Dedifferentiated amniotic fluid mesenchymal stem cell (primary cell): ENCODE measurements around the gene PDE1A.
"Not testable (repeated sequence)": the region's sequence is repeated elsewhere in the genome, so short reads cannot be mapped to it uniquely, and the experiment has no call there.

ENCODE experiments used
- DNase-seq: peaks from one replicate; pipeline ENCODE4 v3.0.0-alpha.2; 2016; ENCODE audit errors: extremely low spot score

The PDE1A gene

DNA sequence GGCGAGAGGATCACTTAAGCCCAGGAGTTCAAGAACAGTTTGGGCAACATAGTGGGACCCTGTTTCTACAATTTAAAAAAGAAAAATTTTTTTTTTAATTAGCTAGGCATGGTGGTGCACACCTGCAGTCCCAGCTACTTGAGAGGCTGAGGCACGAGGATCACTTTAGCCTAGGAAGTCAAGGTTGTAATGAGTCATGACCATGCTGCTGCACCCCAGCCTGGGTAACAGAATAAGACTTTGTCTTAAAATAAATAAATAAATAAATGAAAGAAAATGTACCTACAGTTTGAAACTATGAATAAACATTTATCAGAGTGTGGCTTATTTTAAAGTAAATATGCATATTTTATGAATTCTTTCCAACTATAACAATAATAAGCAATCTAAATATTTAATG is 16.7 kb downstream of the PDE1A start:
- DNase-seq = no peak

DNA sequence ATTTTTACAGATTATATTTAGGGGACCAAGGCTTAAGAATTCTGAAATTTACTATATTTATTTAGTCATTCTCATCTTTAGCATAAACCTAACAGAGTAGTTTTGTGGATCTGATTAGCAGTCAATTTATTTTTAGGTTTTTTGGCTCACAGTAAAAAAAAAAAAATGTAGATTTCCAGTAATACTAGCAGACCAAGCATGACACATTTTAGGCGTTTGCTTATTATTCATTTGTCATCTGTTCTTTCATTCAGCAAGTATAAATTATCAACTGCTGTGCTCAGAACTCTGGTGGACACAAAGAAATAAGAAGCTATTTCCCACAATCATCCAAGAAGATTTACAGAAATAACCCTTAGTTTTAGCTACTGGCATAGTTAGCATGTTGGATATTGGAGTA is 20.6 kb downstream of the PDE1A start:
- DNase-seq = no peak

DNA sequence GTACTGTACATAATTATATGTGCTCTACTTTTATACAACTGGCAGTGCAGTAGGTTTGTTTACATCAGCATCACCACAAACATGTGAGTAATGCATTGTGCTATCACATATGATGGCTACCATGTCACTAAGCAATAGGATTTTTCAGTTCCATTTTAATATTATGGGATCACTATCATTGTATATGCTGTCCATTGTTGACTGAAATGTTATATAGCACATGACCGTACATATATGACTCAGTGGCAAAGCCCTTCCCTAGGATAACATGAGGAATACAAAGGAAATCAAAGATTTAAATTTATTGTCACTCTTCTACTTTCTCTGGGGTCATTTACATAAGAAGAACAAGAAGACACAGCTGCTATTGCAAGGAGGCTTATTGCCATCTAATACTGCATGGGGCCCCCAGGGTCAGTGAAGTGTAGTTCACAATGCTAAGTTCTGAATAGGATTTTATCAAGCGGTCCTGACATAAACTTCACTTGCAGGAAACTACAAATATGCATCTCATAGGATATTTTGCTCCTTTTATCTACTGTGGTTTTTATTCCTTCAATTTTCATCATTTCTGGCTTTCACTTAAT is 21.8 kb downstream of the PDE1A start:
- DNase-seq = no peak

DNA sequence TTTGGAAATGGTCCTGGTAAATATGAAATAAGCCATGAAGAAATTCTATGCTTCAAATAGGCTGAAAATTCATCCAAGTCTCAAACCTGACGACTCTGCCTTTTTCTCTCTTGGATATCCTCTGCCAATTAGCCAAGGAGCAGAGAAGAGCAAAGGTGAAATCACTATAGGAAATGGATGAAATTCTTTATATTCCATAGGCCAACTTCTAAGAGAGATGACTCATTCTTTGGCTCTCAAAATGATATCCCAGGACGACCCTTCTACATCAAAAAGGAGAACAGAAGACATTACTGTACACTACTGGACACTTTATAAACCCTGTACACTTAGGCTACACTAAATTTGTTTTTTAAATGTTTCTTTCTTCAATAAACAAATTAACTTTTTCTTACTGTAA is 22.7 kb downstream of the PDE1A start:
- DNase-seq = no peak

DNA sequence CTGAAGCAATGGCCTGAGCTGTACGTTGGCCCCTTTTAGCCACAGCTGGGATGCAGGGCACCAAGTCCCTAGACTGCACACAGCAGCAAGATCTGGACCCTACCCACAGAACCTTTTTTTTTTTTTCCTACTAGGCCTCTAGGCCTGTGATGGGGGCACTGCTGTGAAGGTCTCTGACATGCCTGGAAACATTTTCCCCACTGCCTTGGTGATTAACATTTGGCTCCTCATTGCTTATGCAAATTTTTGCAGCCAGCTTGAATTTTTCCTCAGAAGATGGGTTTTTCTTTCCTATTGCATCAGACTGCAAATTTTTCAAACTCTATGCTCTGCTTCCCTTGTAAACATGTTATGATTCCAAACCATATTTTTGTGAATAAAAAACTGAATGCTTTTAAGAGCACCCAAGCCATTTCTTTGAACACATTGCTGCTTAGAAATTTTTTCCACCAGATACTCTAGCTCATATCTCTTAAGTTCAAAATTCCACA is 33.5 kb downstream of the PDE1A start:
- peak; percentile 56 for DNase-seq

DNA sequence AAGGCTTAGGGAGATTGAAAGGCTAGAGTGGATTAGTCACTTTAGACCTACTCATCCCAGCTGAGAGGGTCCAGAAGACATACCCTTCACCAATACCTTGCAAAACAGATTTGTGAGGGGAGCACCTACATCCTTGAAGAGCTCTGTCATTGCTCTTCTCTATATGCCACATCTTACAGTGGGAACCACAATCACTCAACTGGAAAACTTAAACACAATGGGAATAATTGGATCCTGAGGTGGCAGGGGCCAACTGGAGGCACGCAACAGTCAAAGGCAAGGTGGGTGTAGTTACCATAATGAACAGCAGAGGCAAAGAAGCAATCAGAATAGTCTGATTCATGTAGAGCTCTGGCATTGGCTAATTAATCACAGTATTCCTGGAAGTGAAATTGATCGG is 35.4 kb downstream of the PDE1A start:
- DNase-seq = no peak

DNA sequence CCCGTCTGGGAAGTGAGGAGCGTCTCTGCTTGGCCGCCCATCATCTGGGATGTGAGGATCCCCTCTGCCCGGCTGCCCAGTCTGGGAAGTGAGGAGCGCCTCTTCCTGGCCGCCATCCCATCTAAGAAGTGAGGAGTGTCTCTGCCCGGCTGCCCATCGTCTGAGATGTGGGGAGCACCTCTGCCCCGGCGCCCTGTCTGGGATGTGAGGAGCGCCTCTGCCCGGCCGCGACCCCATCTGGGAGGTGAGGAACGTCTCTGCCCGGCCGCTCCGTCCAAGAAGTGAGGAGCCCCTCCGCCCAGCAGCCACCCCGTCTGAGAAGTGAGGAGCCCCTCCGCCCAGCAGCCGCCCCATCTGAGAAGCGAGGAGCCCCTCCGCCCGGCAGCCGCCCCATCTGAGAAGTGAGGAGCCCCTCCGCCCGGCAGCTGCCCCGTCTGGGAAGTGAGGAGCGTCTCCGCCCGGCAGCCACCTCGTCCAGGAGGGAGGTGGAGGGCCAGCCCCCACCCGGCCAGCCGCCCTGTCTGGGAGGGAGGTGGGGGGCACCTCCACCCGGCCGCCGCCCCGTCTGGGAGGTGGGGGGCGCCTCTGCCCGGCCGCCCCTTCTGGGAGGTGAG is 40.5 kb downstream of the PDE1A start:
- DNase-seq = not testable (repeated sequence)

DNA sequence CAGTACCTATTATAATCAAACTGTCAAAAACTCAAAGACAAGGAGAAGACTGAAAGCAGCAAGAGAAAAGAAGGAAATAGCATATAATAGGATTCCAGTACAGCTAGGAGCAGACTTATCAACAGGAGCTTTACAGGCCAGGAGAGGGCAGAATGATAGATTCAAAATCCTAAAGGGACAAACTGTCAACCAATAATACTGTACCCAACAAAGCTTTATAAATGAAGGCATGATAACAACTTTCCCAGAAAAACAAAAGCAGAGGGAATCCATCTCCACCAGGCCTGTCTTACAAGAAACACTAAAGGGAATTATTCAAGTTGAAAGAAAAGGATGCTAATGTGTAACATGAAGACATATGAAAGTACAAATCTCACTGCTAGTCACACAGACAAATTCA is 42.0 kb downstream of the PDE1A start:
- no peak for DNase-seq

DNA sequence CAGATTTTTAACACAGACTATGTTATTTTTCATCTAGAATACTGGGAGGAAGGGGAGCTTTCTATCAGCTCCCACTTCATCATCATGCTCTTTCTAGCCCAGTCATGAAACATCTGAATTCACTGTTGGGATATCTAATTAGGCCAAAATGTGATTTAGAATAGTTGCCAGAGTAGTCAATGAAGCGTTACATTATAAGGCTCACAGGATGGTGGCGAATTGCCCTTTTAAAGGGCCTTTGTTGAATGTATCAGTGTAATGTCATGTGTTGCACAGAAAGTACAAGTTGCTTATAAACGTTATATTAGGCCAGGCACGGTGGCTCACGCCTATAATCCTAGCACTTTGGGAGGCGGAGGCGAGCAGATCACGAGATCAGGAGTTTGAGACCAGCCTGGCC is 45.6 kb downstream of the PDE1A start:
- DNase-seq = no peak

DNA sequence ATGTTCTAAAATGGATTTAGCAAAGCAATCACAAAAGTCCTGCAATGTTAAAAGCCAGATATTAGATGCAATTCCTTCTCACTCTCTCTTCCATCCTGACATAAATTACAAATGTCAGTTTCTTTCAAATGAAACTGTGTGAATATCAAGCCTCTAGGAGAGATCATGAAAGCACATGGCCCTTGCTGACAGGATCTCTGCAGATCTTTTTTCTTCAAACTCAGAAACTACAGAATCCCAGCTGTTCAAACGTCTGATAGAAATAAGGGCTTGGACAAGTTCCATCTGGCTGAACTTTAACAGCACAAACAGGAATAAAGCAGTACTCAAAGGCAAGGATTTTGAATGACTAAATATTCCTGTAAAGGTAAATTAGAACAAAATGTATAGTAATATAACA is 47.6 kb downstream of the PDE1A start:
- DNase-seq = peak; percentile 52

DNA sequence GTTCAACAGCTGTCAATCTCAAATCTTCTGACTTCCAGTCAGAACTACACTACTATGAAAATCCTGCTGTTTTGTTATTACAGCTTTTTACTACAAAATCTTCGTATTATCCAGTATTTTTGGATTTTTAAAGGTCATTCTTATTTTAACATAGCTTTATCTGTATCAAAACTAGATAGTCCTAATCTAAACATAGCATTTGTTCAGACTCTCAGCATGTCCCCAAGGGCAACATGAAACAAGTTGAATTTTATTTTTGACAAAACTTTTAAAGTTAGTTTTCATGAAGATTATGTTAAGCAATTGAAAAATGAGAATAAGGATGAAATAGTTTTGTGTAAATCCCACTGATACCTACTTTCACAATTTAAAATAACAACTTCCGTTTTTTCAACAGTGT is 48.1 kb downstream of the PDE1A start:
- no peak for DNase-seq

DNA sequence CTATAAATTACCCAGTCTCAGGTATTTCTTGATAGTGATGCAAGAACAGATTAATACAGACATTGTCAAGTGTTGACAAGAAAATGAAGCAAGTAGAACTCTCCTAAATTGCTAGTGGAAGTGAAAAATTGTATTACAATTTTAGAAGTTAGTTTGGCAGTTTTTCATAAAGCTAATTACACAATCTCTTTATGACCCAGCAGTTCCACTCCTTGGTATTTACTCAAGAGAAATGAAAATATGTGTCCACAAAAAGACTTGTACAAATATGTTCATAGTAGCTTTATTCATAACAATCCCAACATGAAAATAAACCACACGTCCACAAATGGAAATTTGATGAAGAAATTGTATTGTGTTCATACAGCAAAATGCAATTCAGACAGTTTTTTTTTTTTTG is 49.4 kb downstream of the PDE1A start:
- no peak for DNase-seq

DNA sequence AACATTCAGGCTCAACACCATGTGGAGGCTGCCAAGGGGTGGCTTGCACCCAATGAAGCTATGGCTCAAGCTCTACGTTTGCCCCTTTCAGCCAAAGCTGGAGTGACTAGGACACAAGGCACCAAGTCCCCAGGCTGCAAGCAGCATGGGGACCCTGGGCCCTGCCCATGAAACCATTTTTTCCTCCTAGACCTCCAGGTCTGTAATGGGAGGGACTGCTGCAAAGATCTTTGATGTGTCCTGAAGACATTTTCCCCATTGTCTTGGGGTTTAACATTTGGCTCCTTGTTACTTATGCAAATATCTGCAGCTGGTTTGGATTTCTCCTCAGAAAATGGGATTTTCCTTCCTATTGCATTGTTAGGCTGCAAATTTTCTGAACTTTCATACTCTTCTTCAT is 51.0 kb downstream of the PDE1A start:
- no peak for DNase-seq

DNA sequence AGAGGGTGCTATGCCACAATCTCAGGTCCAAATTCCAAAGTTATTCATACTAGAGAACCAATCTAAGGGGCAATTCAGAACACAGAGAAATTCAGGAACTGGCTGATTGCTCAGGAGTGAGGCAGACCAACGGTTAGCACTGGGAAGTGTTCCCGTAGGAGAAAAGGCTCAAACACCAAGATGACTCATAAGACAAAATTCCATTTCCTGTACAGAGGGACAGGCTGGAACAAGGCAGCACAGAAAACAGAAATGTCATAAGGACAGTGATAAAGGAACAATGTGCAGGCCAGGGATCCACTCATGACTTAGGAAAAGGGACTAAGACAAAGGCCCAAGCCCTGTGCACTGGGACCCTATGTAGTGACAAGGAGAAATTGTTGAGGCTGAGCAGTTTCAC is 54.2 kb downstream of the PDE1A start:
- DNase-seq = peak; percentile 61

DNA sequence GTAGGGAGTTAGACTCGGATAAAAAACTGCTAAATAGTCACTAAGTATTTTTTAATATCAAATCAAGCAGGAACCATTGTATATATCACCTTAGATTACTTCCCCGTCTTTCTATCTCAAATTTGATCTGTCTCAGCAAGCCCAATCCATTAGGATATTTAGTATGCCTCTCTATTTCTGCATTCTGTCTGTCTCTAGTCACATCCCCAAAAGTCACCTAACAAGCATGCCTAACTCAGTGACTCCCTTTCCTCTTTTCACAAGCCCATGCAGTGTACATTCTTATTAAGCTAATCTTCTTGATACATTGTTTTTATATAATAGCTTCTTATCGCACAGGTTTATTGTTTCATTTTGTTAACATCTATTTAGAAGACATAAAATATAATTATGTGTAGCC is 57.8 kb downstream of the PDE1A start:
- no peak for DNase-seq

DNA sequence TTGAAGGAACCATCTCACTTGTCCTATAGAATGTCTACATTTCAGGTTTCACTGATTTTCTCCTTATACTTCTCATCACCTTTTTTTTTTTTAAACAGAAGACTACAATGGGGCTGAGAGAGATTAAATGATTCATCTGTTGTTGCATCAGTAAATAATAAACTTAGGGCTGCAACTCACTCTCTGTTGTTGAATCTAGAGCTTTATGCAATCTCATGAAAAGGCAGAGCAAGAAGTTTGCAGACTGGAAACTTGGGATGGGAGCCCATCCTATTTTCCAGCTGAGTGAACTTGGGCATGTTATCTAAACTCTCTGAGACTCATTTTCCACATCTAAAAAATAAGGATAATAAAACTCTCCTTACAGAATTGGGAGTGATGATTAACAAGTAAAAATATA is 58.4 kb downstream of the PDE1A start:
- DNase-seq = peak; percentile 44

DNA sequence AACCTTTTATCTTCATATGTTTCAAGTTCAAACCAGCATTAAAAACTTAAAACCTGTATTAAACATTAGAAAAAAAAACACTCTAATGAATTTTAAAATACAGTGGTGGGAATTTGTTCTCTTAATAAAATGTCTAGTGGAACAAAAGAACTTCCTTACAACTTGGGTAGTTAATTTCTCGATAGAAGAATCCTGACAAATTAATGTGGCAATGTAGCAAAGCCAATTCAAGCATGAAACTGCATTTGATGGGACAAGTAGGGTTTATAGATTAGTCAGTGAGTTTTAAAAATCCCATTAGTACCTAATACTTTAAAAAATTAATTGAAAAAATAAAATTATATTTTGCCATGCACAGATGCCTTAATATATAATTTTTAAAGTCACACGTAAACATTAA is 59.4 kb downstream of the PDE1A start:
- no peak for DNase-seq

DNA sequence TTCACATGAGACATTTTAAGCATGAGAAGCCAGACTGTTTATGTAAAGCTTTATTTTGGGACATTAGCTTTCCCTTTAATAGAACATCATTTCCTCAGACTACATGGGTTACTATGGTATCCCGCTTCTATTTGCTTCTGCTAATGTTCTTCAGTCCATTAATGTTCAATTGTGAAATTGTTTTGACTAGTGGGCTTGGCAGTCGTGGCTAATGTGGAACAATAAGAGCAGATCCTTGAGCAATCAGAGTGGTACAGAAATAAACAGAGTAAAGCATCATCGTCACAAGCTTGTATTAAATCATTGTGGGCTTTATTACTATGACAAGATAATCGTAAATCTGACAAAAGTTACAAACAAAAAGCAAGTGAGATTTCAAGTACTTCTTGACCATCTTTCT is 60.2 kb downstream of the PDE1A start:
- DNase-seq = no peak

DNA sequence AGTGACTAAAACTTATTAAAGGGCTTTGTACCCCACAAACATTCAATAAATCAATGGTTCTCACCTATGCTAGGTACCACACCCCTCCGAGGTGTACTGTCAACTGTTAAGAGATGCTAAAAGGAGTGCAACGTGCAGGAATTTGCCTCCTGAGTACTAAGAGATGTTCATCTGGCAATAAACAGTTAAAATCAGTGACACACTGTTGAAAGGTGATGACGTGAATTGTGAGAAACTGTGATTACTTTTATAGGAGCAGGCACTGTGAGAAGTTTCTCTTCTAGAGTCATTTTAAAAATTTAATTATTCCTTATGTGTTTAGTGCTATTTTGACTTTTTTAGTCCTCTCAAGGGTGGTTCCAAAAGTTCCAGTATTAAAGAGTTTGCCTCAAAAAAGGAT is 61.0 kb downstream of the PDE1A start:
- no peak for DNase-seq

DNA sequence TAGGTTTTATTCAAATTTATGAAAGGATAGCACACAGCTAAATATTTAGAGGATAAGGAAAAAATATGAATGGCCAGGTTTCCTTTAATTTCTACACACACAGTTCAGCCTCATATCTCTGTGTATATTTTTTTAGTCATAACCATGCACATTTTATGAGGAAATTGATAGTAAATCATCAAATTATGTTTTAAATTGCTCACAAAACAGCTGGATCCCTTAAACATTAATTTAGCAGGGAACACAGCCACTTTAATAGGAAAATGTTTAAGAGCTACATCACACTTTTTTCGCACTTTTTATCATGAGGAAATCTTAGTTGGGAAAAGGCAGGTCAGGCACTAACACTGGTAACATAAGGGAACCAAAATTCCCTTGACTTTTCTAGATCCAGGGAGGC is 65.4 kb downstream of the PDE1A start:
- DNase-seq = no peak

DNA sequence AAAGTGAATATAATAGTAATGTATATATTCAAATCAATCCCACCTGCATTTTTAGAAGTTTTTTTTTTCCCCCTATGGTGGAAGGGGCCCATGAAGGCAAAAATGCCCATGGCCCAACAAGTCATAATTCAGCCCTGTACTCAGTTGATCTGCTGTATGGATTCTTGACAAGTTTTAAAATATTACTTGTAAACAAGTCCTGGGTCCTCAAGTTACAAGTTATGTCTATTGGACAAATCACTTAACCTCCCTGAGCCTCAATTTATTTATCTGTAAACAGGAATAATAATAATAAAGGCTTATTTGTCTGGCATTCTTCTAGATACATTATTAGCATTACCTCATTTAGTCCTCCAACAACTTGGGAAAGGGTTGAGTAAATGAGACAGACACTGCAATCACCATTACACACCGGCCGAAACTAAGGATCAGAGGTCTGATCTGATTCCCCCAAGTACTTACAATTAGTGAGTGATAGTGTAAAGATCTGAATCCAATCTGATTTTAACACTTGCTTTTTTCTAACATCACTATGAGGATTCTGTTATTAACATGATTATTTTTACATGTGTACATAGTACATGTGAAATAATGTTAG is 66.1 kb downstream of the PDE1A start:
- no peak for DNase-seq

DNA sequence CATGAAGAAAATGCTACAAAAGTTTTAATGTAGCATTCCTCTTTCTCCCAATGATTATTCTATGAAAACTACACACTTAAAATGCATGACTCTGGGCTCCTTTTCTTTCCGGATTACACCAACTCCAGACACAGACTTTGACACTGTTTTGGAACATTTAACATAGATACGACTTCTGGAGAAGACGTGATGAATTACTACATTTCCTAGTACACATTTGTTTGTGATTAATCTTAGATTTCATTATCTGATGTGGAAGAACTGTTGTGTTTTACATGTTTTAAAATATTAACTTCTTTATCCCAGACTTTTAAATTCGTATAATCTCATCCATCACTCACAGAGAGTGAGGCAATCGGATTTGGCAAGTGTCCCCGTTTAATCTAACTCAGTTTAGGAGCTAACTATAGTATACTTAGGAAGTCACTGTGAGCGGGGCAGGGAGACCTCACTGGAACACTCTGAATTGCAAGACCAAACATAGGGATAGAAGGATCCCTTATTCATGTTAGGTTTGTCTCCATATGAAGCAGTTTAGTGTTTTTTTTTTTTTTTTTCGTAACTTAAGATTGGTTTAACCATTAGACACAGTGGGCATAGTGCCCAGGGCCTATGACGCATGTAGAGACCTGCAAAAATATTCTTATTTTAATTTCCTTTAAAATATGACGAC is 66.7 kb downstream of the PDE1A start:
- DNase-seq = no peak
